Measurements from ENCODE around the gene HTRA3.

HTRA3 gene

DNA sequence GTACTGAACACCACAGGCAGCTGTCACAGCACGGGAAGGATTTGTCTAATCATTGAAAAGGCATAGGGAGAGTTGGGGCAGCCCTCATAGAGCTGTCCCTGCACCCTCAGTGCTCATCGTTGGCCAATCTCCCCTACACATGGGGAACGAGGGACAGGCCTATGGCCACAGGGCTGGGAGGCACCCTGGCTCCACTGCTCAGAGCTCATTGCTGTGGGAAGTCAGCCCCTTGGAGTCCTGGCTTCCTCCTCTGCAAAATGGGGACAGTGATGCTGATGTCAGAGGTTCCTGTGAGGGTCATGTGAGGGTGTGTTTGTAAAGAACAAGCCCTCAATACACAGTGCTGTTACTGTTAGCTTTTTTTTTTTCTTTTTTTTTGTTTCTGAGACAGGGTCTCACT lies 19.3 kb upstream of the HTRA3 start:
- no peak for DNase-seq

DNA sequence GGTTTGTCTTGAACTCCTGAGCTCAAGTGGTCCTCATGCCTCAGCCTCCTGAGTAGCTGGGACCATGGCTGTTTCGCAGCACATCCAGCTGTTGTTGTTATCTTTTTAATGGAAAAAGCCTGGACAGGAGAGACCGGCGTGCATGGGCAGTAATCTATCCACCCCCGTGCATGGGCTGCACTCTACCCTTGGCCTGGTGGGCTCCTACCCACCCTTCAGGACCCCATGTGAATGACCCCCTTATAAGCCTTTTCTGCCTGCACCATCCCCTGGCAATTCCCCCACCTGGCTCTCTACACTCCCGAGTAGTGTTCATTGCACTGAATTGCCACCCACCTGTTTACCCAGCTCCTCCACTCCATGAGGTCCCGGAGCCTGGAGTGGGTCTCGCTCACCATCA lies 18.9 kb upstream of the HTRA3 start:
- DNase-seq, result no peak

DNA sequence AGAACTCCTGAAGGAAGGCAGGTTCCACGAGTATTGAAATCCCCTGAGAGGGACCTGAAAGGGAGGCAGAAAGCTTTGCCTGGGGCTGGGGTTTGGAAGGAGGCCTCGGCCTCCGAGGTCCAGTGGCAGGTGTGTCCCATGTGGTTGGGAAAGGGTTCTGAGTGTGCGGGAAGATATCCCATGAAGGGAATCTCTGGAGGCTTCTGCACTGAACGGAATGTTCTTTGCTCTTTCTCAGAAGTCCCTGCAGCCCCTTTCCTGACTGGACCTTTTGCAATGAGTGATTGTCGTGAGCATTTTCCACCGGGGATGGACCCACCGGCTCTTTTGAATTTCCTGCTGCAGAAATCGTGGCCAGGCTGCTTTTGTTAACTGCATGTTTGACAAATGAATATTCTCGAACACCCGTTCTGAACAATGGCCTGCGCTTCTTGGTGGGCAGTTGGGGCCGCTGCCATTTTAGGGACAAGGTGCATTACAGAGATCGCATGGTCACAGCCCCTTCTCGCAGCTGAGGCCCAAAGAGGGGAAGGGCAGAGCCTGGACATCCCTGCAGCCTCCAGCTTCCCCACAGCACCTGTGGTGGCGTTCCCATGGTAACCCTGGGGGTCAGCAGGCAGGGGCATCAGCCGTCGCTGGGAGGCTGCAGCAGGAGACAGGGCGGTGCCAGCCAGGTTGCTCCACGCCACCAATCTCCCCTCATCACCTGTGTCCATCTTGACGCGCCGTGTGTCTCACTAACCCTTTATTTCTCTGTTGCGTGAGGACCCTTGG lies 18.3 kb upstream of the HTRA3 start:
- no peak for DNase-seq

DNA sequence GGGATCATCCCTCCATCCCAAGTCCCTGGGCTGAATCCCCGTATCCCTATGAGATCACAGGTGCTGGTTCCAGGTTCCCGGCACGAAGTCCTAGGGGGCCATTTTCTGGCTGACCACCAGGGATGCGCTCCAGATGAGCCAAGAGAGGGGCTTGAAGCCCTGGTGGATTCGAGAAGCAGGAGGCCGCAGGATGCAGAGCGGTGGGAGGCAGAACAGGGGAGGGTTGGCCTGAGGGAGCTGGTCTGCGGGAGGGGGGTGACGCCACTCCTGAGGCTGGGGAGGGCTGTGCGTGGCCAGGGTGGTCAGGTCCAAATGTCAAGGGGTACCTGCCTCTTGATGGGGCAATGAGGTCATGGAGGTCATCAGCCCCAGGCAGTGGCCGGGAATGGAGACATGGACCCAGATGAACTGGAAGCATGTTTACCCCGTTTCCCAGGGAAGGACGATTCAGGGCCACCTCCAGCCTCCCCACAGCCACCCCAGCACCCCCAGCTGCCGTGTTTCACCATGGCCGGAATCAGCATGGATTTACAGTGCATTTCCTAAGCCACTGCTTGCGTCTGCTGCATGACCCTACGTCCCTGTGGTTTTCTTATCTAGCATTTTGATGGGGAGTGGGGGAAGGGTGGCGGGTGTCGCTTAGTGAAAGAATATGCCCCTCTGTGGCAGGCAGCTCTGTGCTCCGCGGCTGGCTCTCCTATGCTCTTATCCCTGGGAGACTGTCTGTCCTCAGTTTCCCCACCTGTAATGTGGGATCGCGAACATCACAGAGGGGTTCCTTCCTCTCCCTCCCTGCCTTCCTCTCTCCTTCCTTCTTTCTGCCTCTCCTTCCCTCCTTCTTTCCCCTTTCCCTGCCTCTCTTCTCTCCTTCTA lies 17.0 kb upstream of the HTRA3 start:
- DNase-seq, result no peak

DNA sequence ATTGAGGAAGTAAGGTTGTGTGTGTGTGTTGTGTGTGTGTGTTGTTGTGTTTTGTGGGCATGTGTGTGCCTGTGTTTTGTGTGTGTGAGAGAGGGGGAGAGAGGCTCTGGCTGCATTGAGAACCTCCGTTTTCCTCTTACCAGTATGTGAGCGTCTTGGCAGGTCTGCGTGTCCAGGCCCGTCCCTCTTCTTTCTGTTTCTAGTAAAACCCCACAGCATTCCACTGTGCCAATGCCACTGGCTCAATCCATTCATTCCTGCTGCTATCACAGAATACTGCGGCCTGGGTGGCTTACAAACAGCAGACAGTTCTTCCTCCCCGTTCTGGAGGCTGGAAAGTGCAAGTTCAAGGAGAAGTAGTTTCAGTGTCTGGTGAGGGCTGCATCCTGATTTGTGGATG lies 15.5 kb upstream of the HTRA3 start:
- no peak for DNase-seq

DNA sequence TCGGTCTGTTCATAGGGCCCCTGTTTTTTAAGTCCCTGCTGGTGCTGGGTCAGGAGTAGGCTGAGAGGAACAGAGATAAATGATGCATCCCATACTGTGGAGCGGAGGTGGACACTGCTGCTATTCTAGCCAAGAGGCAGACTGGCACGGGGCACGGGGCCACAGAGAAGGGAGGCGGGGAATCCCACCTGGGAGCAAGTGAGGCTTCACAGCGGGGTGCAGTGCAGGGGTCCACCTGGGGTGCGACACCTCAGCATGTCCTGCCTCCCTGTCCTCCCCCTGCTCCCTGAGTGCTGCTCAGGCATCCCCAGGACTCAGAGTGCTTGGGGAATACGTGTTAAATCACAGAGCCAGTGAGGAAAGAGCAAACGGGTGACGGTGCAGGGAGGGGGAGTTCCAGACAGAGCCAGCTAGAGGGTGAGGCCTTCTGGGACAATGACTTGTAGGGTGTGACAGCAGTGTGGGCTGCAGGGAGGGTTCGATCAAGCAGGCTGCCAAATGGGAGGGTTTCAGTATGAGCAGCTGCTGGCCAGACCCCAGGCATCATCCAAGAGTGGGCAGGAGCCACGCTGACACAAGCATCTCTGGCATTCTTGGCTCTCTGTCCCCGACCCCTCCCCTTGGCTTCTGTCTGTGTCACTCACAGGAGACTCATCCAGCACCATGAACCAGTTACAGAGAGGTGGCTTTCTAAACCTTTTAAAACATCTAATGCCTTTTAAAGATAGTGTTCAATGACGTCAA lies 13.7 kb upstream of the HTRA3 start:
- no peak for DNase-seq

DNA sequence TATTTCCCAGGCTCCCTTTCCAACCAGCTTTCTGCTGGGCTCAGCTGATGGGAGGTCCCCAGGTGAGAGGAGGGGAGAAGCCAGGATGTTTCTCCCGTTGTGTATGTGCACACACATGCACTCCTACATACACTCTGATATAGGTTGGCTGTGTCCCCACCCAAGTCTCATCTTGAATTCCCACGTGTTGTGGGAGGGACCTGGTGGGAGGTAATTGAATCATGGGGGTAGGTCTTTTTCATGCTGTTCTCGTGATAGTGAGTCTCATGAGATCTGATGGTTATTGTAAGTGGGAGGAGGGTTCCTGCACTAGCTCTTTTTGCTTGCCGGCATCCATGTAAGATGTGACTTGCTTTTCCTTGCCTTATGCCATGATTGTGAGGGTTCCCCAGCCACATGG lies 11.7 kb upstream of the HTRA3 start:
- no peak for DNase-seq

DNA sequence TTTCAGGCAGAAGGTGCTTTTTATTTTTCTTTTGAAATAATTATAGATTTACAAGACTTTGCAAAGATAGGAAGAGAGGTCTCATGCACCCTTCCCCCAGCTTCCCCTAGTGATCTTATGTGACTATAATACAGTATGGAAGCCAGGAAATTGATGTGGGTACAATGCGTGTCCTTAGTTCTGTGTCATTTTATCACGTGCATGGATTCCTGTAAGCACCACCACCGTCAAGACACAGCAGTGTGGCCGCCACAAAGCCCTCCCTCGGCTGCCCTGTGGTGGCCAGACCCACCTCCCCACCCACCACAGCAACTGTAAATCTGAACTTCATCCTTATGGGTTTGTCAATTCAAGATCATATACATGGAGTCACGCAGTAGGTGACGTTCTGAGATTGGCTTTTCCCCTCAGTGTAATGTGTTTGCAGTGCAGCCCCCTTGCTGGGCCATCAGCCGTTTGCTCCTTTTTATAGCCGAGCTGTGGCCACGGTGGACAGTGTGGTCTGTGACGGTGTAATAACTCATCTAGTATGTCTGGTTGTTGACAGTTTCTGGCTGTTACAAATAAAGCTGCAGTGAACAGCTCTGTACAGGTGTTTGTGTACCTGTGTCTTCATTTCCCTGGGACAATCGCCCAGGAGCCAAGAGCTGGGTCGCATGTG lies 10.9 kb upstream of the HTRA3 start:
- no peak for DNase-seq

DNA sequence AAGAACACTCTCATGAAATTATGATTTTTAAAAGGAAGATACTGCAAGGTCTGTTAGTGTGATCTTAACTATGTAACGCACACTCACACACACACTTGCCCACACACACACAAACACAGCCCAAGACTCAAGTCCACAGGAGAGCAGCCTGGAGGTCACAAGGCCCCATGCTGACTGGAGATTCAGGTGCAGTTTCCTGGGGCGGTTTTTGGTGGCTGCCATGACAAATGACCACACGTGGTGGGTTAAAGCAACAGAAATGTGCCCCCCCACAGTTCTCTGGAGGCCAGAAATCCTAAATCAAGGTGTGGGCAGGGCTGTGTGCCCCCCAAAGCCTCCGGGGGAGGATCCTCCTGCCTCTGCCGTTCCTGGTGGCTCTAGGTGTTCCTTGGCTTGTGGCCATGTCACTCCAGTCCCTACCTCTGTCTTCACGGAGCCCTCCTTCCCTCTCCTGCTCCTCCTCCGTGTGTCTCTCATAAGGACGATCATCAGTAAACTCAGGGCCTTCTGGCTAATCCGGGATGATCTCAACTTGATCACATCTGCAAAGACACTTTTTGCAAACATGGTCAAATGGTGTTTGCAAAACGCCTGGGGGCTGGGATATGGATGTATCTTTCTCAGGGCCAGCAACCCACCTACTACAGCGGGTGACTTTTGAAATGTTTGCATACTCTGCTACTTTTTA lies 9.7 kb upstream of the HTRA3 start:
- DNase-seq, result no peak

DNA sequence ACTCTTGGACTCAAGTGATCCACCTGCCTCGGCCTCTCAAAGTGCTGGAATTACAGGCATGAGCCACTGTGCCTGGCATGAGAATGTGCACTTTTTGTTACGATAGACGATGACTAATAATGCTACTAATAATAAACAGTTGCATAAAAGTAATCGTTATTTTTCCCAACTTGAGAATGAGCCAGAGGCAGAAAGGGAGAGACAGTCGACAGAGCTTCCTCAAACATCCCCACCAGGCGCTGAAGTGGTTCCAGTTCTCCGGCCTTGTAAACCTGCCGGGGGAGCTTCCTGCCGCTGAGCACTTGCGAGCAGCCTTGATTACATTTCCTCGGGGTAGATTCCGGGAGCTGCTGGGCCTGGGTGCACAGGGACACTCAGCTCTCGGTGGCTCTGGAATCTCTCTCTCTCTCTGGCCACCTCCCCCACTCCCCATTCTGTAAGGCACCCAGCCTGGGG lies 8.9 kb upstream of the HTRA3 start:
- DNase-seq, result no peak

DNA sequence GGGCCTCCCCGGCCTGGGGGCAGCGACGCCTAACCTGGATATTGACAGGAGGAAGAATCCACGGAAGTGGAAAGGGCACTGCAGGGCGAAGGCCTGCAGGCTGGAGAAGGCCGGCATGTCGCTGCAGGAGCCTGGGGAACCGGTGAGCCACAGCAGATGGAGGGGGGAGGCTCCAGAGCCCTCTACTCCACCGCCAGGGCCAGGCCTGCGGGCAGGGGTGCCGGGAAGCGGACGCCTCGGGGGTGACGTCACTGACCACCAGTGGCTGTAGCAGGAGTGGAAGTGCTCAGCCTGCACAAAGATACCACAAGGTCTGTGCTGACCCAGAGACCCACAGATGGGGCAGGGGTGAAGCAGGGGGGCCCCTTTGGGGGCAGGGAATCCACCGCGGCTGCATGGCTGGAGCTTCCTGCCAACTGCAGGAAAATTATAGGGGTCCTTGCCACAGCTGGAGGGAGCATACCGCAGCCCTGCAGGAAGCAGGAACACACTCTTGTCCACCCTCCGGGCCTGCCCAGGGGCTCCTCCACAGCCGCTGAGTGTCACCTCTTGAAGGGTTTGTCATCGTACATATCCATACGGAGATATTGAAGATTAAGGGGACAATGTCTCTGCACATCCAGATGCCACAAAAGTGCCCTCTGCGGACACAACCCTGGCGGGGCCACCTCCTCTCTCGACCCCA lies 7.6 kb upstream of the HTRA3 start:
- DNase-seq, result no peak

DNA sequence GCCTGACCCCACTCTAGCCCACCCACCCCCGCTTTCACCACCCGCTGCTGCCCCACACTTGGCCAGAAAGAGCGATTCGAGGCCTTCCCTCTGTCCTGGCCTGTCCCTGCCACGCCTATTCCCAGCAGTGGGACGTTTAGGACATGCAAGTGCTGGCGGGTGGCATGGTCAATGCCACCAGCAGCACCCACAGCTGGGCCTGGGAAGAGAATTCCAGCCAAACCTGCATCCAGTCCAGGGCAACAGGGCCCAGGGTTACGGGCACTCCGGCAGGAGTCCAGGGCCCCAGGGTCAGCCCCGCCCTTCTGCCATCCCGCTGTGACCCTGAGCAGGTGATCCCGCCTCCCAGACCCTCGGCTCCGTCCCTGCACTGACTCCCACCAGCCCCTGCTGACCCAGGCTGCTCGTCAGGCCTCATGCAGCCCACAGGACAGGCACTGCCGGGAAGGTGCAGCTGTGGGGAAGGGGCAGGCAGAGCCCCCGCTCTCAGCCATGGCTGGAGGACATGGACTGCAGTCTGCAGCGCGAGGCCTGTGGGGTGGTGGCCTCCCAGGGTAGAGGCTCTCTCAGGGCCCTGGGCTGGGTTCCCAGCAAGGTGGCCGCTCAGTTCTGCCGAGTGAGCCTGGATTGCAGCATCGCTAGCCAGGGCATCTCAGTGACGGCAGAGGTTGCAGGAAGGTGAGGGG lies 6.8 kb upstream of the HTRA3 start:
- DNase-seq, result no peak

DNA sequence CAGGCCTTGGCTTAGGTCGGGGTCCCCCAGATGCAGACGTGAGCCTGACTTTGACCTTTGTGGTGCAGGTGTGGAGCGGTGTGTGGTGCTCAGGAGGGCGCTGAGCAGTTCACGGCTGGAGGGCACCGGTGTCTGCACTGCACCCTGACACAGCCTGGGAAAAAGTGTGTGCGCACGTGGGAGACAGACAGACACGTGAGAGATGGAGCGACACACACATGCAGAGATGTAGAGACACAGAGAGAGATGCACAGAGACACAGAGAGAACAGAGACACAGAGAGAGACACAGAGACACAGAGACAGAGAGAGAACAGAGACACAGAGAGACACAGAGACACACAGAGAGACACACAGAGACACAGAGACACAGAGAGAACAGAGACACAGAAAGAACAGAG lies 6.2 kb upstream of the HTRA3 start:
- DNase-seq, result no peak

DNA sequence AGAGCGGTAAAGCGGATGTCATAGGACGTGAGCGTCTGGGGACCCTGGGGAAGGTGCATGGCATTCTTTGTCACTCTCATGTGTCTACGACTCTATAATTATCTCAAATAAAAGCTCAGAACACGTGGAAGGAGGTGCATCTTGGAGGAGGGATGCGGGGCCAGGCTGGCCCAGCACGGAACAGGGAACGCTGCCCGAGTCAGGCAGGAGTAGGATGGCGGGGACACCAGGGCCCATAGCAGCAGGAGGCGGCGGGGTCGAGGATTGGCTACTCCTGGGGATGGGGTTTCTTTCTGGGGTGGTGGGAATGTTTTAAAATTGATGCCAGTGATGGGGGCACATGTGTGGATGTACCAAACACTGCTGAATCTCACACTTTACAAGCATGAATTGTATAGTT lies 5.4 kb upstream of the HTRA3 start:
- no peak for DNase-seq

DNA sequence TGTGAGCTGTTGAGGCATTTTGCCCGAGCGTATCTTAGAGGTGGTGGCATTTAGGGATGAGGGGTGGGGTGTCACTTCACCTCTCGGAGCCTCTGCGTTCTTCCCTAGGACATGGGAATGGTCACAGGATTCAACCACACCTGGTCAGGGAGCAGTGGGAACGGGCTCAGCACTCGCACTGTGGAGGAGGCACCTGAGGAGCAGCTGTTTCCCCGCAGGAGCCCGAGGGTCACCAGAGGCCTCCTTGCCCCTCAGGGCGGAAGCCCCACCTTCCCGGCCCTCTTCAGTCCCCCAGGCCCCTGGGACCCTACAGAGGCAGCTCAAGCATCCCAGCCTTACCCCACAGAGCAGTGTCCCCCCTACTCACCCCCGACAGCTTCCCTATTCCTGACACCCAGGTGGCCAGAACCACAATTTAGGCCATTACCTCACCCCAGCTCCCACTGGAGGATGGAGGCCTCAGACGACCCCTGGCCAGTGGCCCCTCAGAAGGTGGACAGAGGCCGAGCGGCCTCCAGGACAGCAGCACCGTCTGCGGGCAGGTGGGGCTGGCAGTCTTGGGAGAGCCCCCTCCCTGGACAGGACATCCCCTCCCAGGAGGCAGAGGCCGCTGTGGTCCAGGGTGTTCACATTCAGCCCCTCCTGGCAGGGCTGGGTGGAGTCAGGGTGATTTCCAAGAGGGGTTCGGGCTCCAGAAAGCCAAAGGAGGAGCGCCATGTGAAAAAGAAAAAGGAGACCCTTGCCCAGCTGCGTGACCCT lies 4.2 kb upstream of the HTRA3 start:
- no peak for DNase-seq

DNA sequence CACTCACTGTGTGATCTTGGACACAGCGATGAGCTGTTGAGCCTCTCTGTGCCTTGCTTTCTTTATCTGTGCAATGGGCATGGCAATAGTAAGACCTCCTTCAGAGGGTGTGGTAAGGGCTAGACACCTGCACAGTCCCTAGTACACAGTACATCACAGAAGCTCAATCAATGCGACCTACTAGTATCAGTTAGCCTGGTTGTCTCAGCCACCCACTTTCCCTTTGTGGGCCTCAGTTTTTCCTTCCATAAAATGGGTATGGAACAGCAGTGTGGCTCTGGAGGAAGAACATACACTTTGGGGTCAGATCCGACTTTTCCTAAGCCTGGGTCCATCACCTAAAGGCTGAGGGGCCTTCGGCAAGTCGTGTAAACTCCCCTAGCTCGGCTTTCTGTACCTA lies 3.5 kb upstream of the HTRA3 start:
- DNase-seq, result no peak

DNA sequence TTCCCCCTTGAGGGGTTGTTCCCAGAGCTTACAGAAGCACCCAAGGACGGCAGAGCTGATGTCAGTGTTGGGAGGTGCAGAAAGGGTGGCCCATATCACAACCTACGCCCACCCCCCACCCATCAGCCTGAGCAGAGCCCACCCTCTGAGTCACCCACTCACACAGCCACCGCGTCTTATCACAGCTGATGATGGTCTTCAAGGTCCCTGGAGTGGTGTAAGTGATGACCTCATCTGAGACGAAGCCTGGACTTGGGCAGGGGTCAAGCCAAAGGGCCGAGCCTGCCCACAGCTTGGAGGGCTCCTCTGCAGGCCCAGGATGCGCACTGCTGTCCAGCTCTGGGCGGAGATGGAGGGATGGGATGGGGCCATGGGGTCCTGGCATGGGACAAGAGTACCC lies 3.0 kb upstream of the HTRA3 start:
- no peak for DNase-seq

DNA sequence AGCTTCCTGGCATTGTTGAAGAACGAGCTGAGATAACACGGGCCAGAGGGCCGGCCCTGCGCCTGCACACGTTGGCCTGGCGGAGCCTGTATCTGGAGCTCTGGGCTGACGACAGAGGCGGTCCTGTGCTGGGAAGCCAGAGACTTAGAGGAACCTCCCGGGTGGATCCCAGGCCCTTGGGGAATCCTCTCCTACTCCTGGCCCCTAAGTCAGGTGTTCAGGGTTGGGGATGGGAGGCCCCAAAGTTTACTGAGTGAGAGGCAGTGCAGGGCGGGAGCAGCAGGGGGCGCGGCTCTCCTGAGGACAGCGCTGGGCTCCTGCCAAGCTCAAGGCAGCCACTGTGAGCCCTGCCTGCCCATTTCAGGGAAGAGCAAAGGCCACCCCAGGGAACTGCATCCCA lies 2.5 kb upstream of the HTRA3 start:
- no peak for DNase-seq

DNA sequence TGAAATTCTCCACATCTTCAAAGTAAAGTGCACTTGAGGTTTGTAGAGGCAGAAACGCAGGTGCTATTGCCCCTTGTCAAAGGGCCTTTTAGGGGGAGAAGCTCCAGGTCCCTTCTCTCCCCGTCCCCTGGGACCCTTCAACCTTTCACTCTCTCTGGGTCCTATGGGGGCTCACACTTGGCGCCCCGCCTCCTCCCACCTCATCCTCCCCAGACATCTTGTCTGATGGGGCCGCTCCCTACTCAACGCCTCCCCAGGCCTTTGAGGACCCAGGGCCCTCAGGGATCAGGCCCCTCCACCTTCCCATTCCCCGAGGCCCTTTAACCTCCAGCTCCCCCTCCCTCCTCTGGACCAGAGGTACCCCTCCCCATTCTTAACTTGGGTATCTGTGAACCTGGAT lies 1.3 kb upstream of the HTRA3 start:
- DNase-seq, result no peak

DNA sequence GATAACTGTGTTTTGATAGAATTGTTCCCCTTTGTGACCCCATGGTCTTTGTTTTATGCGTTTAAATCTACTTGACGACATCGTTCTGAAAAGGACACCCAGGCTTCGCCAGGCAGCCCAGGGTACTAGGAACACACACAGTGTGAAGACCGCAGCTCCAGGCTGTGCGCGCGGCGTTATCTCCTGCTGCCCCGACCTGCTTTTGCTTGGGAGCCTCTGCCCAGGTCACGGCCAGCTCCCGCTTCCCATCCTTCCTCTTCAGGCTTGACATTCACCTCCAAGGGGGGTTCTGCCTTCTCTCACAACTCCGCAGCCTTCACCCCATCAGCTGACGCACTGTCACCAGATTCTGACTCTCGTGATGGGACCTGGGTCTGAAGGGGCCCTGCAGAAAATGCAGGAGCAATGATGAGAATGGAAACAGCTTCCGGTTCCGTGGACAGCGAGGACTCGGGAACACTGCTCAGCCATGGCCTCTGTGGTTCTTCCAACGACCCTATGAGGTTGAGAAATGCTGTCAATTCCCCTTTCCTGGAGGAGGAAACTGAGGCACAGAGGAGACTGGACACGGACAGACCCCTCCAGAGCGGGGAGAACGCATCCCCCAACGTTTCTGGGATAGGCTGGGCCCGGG lies 536 bp upstream of the HTRA3 start:
- no peak for DNase-seq
